Measurements from ENCODE around the gene FBP1. TPM values are rescaled to one million over a fixed set of nuclear protein-coding genes. Genes with fewer than 3 reads are reported as not detected.
A peak's percentile ranks its signal among the peaks of the same experiment; 100 is the strongest.

The FBP1 gene
- total RNA-seq, 2 experiments from 2014 or later, result 2.1 to 2.7 TPM

DNA sequence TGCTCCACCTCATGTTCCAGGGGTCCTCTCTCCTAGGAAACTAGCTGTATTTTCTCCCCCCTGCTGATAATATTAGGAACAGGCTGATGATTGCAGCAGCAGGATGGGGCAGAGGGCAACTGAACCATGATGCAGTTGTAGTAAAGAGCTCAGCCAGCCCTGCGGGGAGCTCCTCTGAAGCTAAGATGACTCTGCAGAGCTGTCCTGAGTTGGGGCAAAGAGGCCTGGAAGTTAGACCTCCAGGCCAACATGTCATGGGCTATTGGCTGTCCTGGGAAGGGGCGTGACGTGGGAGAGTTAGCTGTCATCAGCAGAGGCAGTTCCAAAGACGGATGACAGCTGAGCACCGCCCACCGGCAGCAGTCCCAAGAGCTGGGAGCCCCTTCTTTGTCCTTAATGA is 6.6 kb upstream of the FBP1 start:
- H3K4me3 Mint-ChIP-seq, result no peak overlapping the region
- H3K27me3 Mint-ChIP-seq, result peaks cover 7% of the 10 kb centered on the region
- POLR2A ChIA-PET, result no interaction called here
- H3K36me3 Mint-ChIP-seq, result no peaks in the 10 kb centered on the region
- DNase-seq, result no peak
- H3K27ac Mint-ChIP-seq, result no peak overlapping the region
- no peaks in the 10 kb centered on the region for H3K4me1 Mint-ChIP-seq
- no peaks in the 10 kb centered on the region for H3K9me3 Mint-ChIP-seq
- ATAC-seq (ENCODE audit: low read depth), result no peak

DNA sequence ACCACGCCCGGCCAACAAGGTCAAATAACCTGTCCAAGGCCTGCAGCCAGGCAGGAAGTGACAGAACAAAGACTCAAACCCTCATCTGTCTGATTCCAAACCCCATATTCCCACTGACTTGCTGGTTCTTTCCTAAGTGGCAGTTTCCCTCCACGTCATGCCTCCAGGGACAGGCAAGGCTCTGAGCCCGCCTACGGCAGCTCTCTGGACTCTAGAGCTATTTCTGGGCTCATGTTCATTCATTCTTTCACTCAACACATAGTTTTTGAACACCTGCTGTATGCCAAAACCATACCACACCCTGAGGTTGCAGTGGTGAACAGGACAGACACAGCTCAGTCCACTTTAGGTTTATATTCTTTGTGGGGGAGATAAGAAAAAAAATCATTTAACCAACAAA is 5.2 kb upstream of the FBP1 start:
- peaks cover 5% of the 10 kb centered on the region for H3K4me1 Mint-ChIP-seq
- H3K27ac Mint-ChIP-seq, result no peak overlapping the region
- POLR2A ChIA-PET, result no interaction called here
- ATAC-seq (ENCODE audit: low read depth) (no peak), DNase-seq (no peak)
- no peaks in the 10 kb centered on the region for H3K9me3 Mint-ChIP-seq
- H3K27me3 Mint-ChIP-seq, result peaks cover 10% of the 10 kb centered on the region
- no peak overlapping the region for H3K4me3 Mint-ChIP-seq
- H3K36me3 Mint-ChIP-seq, result no peaks in the 10 kb centered on the region

DNA sequence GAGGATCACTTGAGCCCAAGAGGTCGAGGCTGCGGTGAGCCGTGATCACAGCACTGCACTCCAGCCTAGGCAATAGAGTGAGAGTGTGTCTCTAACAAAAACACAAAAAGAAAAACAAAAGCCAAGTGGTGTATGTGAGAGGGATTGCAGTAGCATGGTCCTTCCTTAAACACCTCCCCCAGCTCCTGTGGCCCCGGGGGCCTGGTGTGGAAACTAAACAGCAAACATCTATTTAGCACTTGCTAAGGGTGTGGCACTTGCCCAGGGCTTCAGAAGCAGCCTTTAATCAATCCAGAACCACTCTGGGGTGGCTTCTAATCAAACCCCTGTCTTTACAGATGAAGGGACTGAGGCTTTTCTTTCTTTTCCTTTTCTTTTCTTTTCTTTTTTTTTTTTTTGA is 4.4 kb upstream of the FBP1 start:
- DNase-seq (no peak), ATAC-seq (ENCODE audit: low read depth) (no peak)
- H3K27ac Mint-ChIP-seq, result no peak overlapping the region
- POLR2A ChIA-PET, result no interaction called here
- no peaks in the 10 kb centered on the region for H3K9me3 Mint-ChIP-seq
- no peaks in the 10 kb centered on the region for H3K36me3 Mint-ChIP-seq
- H3K27me3 Mint-ChIP-seq, result peaks cover 11% of the 10 kb centered on the region
- peaks cover 6% of the 10 kb centered on the region for H3K4me1 Mint-ChIP-seq
- no peak overlapping the region for H3K4me3 Mint-ChIP-seq

DNA sequence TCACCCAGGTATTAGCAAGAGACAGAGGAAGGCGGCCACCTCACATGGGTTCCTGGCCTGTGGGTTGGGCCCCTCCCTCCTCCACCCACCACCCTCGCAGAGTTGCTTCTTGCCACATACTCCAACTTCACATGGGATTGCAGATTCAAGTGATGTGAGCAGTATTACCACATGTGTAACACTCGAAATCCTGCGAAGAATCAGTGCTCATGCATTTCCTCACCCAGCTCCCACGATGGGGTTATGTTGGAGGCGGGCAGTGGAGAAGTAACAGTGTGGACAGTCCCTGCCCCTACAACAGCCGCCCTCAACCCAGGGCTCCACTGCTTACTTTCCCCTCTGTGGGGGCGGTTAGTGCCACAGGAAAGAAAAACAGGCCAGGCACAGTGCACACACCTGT is 3.9 kb upstream of the FBP1 start:
- no peaks in the 10 kb centered on the region for H3K9me3 Mint-ChIP-seq
- POLR2A ChIA-PET, result no interaction called here
- H3K4me1 Mint-ChIP-seq, result peaks cover 12% of the 10 kb centered on the region
- no peaks in the 10 kb centered on the region for H3K36me3 Mint-ChIP-seq
- ATAC-seq (ENCODE audit: low read depth) (no peak), DNase-seq (no peak)
- peaks cover 13% of the 10 kb centered on the region for H3K27me3 Mint-ChIP-seq
- H3K27ac Mint-ChIP-seq, result no peak overlapping the region
- no peak overlapping the region for H3K4me3 Mint-ChIP-seq

DNA sequence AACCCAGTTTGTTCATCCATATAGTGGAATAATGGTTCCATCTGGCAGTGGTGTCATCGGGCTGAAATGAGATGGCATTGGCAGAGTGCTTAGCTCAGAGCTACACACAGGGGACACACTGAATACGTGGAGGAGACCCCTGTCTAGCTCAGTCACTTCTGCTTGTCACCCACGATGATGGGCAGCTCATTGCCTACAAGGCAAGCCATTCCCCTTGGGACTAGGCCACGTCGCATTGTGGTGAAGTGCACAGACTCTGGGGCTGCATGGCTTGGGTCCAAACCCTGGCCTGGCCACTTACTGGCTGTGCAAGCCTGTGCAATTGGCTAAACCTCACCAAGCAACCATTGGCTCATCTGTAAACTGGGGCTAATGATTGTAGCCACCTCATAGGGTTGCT is 3.2 kb upstream of the FBP1 start:
- H3K27ac Mint-ChIP-seq, result no peak overlapping the region
- H3K4me1 Mint-ChIP-seq, result peaks cover 12% of the 10 kb centered on the region
- H3K4me3 Mint-ChIP-seq, result no peak overlapping the region
- POLR2A ChIA-PET, result interaction anchor here (0.7 kb wide), 1 partner anchor 1675 kb away, joined by 4 read pairs; no protein-coding TSS in a partner anchor
- H3K9me3 Mint-ChIP-seq, result no peaks in the 10 kb centered on the region
- H3K27me3 Mint-ChIP-seq, result peaks cover 15% of the 10 kb centered on the region
- ATAC-seq (ENCODE audit: low read depth), result no peak
- no peak for DNase-seq
- no peaks in the 10 kb centered on the region for H3K36me3 Mint-ChIP-seq

DNA sequence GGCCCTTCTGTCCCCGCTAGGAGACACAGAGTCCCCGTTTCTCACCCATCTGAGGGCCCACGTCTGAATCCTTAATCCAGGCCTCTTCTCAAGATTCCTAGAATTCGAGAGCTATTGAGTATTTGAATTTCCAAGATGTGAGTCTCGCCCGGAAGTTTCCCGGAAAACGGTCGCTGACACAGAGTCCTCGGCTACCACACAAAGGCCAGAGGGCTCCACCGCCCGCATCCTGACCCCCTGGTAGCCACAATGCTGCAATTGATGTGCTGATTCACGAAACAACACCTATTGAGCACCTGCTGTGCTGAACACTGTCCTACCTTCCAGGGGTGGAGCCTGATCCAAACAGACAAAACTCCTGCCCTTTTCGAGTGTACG is 670 bp upstream of the FBP1 start:
- no peak for DNase-seq
- Mint-ChIP-seq H3K4me3 (peak overlapping the region; percentile 97), H3K4me1 (peaks cover 12% of the 10 kb centered on the region), H3K27ac (peak overlapping the region; percentile 90), H3K9me3 (no peaks in the 10 kb centered on the region), H3K36me3 (no peaks in the 10 kb centered on the region), H3K27me3 (peaks cover 21% of the 10 kb centered on the region)
- POLR2A ChIA-PET, result interaction anchor here (0.7 to 0.8 kb wide), 6 partner anchors 16 to 1687 kb away, joined by 3 to 5 read pairs (median 4); no protein-coding TSS in a partner anchor
- ATAC-seq (ENCODE audit: low read depth), result no peak

DNA sequence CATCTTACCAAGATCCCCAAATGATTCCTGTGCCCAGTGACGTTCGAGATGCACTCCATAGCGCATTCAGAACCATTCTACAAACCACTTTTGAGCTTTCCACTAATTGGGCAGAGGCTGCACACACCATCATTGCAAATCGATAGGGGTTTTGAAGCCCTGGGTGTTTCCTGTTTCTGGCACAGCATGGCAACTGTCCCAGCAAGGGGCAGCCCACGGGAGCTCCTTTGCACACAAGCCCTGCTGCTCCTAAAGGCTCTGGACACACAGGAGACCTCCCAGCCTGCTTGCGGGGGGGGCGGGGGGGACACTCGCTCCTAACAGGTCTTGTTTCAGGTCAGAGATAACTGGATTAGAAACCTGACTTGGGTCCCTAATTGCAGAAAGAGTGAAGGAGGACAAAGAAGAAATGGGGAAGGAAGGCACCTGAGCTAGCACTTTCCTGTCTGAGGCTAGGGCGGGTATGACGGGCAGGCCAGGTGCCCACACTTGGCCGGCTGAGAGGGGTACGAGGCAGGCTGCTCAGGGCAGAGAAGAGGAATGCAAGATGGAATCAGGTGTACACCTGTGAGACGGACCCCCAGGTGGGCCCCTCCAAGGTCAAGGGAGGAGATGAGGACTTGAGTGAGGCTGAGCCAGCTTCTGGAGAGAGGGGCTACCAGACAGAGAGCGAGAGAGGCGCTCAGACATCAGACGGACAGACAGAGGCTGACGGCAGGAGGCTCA is 820 bp downstream of the FBP1 start:
- ATAC-seq (ENCODE audit: low read depth), result no peak
- peaks cover 21% of the 10 kb centered on the region for H3K27me3 Mint-ChIP-seq
- peak overlapping the region; percentile 42 for H3K27ac Mint-ChIP-seq
- no peak for DNase-seq
- no peaks in the 10 kb centered on the region for H3K9me3 Mint-ChIP-seq
- H3K36me3 Mint-ChIP-seq, result no peaks in the 10 kb centered on the region
- POLR2A ChIA-PET, result no interaction called here
- peaks cover 12% of the 10 kb centered on the region for H3K4me1 Mint-ChIP-seq
- peak overlapping the region; percentile 97 for H3K4me3 Mint-ChIP-seq

DNA sequence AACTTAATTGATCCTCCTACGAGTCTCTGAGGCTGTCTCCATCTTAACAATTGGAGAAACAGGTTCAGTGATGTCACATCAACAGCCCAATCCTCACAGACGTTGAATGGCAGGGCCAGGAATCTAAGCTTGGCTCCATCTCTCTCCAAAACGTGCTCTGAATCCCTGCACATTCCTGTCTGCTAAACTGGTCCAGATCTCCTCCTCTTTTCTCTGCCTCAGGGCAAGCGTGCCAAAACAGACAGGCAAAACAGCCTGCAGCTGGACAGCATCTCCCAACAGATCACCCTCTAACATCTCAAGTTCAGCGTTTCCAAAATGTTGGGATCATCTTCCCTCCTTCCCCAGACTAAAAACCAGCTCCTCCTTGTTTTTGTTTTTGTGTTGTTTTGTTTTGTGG is 6.6 kb downstream of the FBP1 start:
- DNase-seq, result no peak
- Mint-ChIP-seq H3K4me3 (no peak overlapping the region), H3K9me3 (no peaks in the 10 kb centered on the region), H3K4me1 (no peaks in the 10 kb centered on the region), H3K27ac (no peak overlapping the region), H3K36me3 (no peaks in the 10 kb centered on the region), H3K27me3 (peaks cover 21% of the 10 kb centered on the region)
- POLR2A ChIA-PET, result no interaction called here
- no peak for ATAC-seq (ENCODE audit: low read depth)

DNA sequence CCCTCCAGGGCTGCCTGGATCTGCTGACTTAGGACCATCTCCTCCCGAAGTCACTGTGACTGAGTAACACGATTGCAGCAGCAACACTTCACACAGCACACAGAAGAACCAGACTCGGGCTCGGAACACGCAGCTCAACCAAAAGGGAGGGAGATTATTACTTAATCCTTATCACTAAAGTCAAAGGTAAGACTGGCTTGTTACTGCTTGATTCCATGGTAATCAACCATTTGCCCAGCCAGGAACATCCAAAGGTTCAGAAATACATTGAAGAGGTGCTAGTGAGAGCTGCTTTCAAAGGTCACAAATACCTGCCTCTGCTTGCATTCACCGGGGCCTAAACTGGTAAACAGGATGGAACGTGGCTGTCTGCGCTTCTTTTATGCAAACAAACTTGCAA is 7.7 kb downstream of the FBP1 start:
- Mint-ChIP-seq H3K36me3 (no peaks in the 10 kb centered on the region), H3K4me3 (no peak overlapping the region), H3K9me3 (no peaks in the 10 kb centered on the region), H3K27ac (no peak overlapping the region), H3K27me3 (peaks cover 24% of the 10 kb centered on the region), H3K4me1 (no peaks in the 10 kb centered on the region)
- ATAC-seq (ENCODE audit: low read depth) (no peak), DNase-seq (no peak)
- POLR2A ChIA-PET, result interaction anchor here (0.5 kb wide), 1 partner anchor 13 kb away, joined by 5 read pairs; no protein-coding TSS in a partner anchor

DNA sequence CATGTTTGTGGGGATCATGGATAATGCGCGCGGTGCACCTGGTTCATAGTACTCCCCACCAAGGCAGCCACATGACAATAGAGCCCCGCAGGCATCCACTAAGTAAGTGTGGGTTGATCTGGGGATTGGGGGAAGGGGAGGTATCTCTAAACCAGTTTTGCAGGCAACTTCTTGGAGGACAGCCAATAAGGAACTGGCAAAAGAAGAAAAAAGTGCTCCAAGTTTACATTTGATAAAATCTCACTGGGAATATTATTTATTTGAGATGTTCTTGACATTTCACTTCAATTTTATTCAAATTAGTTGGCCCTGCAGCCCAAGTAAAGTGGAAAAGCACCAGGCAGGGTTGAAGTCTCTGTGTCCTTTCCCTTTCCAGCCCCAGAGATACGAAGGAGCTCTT is 8.5 kb downstream of the FBP1 start:
- Mint-ChIP-seq H3K27ac (no peak overlapping the region), H3K4me1 (no peaks in the 10 kb centered on the region), H3K9me3 (no peaks in the 10 kb centered on the region), H3K27me3 (peaks cover 19% of the 10 kb centered on the region), H3K4me3 (no peak overlapping the region), H3K36me3 (no peaks in the 10 kb centered on the region)
- DNase-seq (no peak), ATAC-seq (ENCODE audit: low read depth) (no peak)
- POLR2A ChIA-PET, result interaction anchor here (0.5 kb wide), 1 partner anchor 12 kb away, joined by 5 read pairs; no protein-coding TSS in a partner anchor

DNA sequence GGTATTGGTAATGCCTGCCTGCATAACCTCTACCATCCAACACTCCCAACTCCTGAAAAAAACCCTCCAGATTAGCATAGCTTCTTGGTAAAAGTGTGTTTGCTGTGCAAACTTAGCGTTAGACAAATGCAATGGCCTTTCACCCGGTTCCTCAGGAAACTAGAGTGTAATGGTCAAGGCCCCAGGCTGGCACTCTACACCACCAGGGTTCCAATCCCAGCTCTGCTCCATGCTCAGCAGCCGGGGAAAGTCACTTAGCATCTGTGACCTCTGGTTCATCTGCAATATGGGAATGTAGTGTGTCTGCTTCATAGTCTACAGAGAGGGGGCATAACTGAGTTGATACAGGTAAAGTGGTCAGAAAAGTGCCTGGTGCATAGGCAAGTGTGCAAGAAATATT is 9.0 kb downstream of the FBP1 start:
- Mint-ChIP-seq H3K27me3 (peaks cover 15% of the 10 kb centered on the region), H3K27ac (no peak overlapping the region), H3K9me3 (no peaks in the 10 kb centered on the region), H3K36me3 (no peaks in the 10 kb centered on the region), H3K4me3 (no peak overlapping the region), H3K4me1 (no peaks in the 10 kb centered on the region)
- ATAC-seq (ENCODE audit: low read depth) (no peak), DNase-seq (no peak)
- POLR2A ChIA-PET, result no interaction called here

DNA sequence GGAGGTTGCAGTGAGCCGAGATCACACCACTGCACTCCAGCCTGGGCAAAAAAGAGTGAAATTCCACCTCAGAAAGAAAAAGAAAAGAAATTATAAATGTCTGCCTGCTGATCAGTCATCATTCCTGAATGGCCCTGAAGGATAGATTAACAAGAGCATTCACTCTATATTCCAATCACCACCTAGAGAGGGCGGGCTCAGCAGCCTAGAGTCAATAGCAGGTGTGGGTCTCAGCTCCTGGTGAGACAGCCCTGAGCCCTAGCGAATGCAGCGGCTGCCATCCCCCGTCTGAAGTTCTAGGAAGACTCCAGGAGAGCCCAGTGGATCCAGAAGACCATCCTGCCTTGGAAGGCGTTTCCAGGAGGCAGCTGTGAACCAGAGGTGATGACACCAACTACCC is 12.0 kb downstream of the FBP1 start:
- POLR2A ChIA-PET, result no interaction called here
- DNase-seq, result no peak
- no peaks in the 10 kb centered on the region for H3K36me3 Mint-ChIP-seq
- no peak overlapping the region for H3K27ac Mint-ChIP-seq
- H3K4me1 Mint-ChIP-seq, result peaks cover 1% of the 10 kb centered on the region
- H3K9me3 Mint-ChIP-seq, result no peaks in the 10 kb centered on the region
- no peak overlapping the region for H3K4me3 Mint-ChIP-seq
- H3K27me3 Mint-ChIP-seq, result peaks cover 12% of the 10 kb centered on the region
- ATAC-seq (ENCODE audit: low read depth), result no peak

DNA sequence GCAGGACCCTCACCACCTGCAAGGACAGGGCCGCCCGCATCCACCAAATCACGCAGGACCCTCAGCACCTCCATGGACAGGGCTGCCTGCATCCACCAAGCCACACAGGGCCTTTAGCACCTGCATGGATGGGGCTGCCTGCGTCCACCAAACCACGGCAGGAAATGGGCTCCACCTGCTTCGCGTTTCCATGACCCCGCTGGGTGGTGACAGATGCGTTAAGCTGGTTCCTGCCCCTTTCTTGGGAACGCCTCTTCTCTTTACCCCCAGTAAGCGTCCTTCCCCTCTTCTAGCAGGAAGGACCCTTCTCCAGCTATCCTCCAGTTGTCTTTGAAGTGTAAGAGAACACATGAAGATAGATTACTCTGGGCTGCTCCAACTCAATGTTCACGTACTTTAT is 13.5 kb downstream of the FBP1 start:
- DNase-seq (no peak), ATAC-seq (ENCODE audit: low read depth) (no peak)
- POLR2A ChIA-PET, result no interaction called here
- no peaks in the 10 kb centered on the region for H3K9me3 Mint-ChIP-seq
- H3K36me3 Mint-ChIP-seq, result no peaks in the 10 kb centered on the region
- peaks cover 8% of the 10 kb centered on the region for H3K27me3 Mint-ChIP-seq
- H3K4me1 Mint-ChIP-seq, result peaks cover 5% of the 10 kb centered on the region
- H3K4me3 Mint-ChIP-seq, result no peak overlapping the region
- H3K27ac Mint-ChIP-seq, result no peak overlapping the region

DNA sequence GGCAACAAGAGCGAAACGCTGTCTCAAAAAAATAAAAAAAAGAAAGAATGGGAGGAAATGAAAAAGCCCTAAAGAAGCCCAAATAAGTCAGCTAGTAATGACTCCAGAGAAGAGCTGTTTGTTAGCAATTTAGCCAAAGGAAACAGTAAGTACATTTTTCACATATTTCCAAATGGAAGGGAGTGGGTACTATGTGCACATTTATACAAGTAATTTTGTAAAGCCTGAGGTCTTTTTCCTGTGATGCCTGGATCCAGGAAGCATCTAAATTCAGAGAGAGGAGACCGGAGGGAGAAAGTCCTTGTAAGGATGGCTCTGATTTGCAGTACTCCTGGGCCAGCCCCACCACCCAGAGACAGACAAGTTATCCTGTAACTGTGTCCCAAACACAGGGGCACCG is 14.7 kb downstream of the FBP1 start:
- H3K9me3 Mint-ChIP-seq, result no peaks in the 10 kb centered on the region
- H3K27ac Mint-ChIP-seq, result no peak overlapping the region
- H3K27me3 Mint-ChIP-seq, result peaks cover 16% of the 10 kb centered on the region
- POLR2A ChIA-PET, result no interaction called here
- peaks cover 5% of the 10 kb centered on the region for H3K4me1 Mint-ChIP-seq
- ATAC-seq (ENCODE audit: low read depth) (no peak), DNase-seq (no peak)
- no peaks in the 10 kb centered on the region for H3K36me3 Mint-ChIP-seq
- H3K4me3 Mint-ChIP-seq, result no peak overlapping the region

Measured in activated naive CD8-positive, alpha-beta T cell treated with anti-CD3 and anti-CD28 coated beads, Interleukin-2, amount 10 ng/mL, durations not matched to agents 7 days and 5 days (primary cell).